GM21786 (cell line): ENCODE results near the gene DHRS3.
"Not testable (repeated sequence)": the region's sequence is repeated elsewhere in the genome, so short reads cannot be mapped to it uniquely, and the experiment has no call there.

Experiments
- ATAC-seq: cut with Tn5 transposase; IDR thresholded peaks from one replicate; pipeline ENCODE4 v1.9.1; 2021; ENCODE audit not compliant: unreplicated experiment

DHRS3 gene

DNA sequence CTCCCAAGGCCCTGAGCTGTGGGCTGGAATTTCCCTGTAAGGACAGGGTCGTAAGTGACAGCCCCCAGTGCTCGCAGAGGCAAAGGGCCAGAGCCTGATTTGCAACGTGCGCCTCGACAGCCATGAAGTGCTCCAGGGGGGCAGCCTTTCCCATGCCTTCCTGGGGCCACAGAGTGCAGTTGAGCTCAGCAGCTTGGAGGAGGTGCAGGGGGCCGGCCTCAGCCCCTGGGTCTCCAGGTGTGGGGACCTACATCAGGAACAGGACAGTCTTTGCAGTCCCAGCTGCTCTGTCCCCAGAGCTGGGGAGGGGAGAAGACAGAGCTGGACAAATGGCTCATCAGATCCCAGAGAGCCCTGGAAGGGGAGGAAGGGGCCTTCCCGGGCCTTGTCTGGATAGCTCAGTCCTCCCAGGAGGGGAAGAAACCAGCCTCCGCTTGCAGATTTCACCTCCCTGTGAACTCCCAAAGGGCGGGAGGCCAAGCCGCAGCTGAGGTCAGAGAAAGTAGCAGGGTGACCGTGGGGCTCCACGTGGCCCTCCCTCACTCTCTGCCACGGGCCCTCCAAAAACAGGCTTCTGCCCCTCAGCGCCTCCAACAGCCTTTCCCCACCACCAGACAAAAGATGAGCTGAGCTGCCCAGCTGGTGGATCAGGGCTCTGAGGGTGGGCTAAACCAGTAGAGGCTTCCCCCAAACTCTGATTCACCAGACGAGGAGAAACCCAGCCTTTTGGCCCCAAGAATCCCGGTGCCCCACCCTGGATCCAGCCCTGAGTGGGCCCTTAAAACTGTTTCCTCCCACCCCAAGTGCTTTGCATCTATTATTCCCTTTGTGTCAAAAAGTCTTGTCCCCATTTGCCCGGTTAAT lies 76.5 kb downstream of the DHRS3 start:
- ATAC-seq = no peak

DNA sequence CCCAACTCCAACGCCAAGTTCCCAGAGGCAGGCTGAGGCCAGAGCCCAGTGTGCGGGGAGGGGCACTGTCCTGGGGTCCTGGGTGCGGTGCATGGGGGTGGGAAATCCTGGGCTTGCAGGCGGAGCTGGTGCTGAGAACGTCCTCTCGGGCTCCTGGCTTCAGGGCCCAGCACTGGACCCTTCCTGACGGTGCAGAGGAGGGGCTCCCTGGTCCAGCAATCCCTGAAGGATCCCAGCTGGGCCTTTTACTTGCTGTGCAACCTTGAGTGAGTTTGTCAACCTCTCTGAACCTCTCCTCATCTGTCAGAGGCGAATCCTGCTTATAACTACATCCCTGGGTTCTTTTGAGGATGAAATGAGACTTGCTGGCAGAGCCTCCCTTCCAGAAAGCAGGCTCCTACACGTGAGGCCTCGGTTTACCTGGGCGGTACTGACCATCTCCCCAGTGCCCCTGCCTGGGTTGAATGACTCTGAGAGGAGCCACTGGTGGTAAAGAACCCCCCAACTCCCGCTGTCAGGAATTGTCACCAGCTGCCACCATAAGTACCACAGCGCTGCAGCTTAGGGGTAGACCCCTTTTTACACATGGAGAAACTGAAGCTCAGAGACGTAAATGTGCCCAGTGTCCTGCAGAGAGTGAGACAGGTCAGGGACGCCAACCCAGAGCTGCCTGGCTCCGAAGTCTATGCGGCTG lies 77.3 kb downstream of the DHRS3 start:
- ATAC-seq = no peak

DNA sequence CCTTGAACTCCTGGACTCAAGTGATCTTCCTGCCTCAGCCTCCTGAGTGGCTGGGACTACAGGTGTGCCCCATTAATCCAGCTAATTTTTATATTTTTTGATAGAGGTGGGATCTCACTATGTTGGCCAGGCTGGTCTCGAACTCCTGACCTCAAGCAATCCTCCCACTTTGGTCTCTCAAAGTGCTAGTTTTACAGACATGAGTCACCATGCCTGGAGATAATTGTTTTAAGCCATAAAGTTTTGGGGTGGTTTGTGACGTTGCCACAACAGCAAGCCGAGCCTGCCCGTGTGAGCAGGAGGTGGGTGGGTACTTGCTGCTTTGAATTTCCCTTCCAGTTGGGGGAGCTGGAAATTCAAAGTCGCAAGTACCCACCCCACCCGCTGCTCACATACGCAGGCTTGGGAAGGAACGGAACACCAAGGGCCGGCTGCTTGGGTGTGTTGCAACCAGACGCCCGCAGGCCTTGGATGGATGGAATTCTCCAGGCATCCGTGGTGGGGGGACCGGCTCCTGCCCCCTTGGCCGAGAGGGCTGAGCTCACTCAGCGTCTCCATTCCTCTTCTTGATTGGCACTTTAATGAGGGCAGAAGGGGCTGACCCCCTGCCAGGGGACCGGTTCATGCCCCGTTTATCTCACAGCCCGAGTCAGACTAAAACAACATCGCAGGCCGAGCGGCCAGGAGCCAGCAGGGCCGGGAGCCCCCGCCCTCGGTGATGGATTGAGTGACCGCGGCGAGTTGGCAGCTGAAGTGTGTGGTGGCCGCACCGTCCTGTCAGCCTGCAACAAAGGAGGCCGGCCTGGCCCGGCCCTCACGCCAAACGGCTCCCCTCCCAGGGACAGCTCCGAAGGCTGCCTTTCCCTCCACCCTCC lies 78.1 kb downstream of the DHRS3 start:
- ATAC-seq = no peak

DNA sequence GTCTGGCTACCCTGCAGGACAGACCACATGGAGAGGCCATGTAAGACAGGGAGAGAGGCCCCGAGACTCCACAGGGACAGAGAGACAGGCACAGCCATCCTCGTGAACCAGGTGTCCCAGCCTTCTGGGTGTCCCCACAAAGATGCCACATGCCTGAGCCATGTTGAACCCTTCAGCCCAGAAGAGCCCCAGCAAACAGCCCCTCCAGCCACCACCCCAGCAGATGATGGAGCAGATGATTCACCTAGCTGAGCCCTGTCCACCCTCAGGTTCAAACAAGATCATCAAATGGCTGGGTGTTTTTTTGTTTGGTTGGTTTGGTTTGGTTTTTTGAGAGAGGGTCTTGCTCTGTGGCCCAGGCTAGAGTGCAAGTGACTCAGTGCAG lies 78.7 kb downstream of the DHRS3 start:
- ATAC-seq = no peak

DNA sequence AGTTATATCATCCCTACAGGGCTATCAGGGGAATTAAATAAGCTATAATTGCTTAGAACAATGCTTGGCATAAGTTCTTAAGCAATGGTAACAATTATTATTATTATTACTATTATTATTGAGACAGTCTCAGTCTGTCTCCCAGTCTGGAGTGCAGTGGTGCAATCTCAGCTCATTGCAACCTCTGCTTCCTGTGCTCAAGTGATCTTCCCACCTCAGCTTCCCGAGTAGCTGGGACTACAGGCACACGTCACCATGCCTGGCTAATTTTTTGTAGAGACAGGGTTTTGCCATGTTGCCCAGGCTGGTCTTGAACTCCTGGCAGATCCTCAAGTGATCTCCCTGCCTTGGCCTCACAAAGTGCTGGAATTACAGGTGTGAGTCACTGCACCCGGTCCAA lies 79.5 kb downstream of the DHRS3 start:
- ATAC-seq = not testable (repeated sequence)

DNA sequence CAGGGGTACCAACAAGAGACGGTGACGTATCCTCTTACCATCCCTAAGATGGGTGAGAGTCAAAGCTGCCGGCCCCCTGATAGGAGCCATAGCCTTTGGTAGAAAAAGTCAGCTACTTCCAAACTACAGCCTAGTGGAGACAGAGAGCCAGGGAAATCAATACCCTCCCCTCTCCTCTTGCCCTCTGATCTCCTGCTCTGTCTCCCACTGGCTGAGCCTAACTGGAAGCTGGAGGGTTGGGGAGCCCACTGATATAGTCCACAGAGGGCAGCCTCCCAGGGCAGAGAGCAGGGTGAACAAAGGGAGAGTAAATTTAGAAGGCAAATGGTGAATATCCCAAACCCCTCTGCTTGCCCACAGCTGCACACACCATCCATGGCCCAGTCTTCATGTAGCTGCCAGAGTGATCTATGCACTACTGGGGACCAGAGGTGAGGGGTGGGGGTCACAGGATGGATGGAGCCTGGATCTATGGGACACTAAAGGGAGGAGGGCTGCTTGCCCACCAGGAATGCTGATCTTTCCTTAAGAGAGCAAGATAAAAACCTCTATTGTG lies 80.0 kb downstream of the DHRS3 start:
- ATAC-seq = no peak

DNA sequence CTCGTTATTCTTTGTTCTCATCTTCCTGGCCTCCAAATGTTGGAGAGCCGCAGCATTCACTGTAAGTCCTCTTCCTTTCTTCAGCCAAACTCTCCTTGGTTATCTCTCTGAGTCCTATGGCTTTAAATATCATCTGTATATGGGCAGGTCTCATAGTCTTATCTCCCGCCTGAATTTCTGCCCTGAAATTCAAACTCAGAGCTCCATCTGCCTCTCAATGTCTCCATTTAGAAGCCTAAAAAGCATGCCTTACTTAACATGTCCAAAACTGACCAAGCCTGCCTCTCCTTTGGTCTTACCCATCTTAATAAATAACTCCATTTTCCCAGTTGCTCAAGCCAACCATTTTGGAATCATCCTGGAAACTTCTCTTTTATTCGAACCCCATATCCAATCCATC lies 80.7 kb downstream of the DHRS3 start:
- no peak for ATAC-seq

DNA sequence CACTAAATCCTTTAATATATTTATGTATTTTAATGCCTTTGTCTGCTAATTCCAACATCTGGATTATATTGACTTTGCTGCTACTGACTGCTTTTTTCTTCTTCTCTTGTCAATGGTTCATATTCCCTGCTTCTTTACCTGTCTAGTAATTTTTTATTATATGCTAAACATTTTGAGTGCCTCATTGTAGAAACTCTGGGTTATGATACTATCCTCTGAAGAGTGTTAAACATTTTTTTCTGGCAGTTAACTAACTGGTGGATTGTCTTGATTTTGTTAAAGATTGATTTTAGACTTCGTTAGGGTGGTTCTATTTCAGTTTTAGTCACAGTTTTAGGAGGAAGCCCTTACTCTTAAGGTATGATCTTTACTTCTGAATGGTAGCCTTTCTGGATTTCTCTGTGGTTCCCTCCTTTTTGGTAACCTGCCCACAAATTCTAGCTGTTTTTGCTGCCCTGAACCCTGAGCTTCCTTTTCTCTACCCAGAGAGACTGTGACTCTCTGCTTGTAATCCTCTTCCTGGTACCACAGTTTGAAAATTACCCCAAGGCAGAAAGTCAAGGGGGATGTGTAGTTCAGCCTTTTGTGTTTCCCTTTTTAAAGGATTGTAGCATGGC lies 81.9 kb downstream of the DHRS3 start:
- no peak for ATAC-seq

DNA sequence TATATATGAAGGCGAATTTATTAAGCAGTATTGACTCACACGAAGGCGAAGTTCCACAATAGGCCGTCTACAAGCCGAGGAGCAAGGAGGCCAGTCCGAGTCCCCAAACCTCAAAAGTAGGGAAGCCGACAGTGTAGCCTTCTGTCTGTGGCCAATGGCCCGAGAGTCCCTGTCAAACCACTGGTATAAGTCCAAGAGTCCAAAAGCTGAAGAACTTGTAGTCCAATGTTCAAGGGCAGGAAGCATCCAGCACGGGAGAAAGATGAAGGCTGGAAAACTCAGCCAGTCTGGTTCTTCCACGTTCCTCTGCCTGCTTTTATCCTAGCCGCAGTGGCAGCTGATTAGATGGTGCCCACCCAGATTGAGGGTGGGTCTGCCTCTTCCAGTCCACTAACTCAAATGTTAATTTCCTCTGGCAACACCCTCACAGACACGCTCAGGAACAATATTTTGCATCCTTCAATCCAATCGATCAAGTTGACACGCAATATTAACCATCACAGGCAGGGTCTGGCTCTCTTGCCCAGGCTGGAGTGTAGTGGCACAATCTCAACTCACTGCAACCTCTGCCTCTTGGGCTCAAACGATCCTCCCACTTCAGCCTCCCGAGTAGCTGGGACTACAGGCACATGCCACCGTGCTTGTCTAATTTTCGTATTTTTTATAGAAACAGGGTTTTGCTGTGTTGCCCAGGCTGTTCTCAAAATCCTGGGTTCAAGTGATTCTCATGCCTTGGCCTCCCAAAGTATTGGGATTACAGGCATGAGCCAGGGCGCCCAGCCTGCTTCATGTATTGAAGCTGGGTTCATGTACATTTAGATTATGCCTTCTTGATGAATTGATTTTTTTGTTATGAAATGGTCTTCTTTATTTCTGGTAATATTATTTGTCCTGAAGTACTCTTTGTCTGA lies 85.3 kb downstream of the DHRS3 start:
- no peak for ATAC-seq

DNA sequence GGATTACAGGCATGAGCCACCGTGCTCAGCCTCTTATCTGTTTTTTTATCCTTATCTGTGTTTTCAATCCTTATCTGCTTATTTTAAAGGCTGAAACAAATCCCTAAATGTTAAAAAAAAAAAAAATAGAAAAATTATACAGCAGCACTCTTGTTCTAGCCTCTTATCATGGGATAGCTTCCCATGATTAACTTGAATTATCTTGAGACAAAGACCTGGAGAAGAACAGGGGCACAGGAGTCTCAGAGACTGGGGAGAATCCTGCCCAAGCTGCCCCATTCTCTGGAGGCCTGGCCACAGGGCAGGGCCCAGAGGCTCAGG lies 86.9 kb downstream of the DHRS3 start:
- ATAC-seq = no peak

DNA sequence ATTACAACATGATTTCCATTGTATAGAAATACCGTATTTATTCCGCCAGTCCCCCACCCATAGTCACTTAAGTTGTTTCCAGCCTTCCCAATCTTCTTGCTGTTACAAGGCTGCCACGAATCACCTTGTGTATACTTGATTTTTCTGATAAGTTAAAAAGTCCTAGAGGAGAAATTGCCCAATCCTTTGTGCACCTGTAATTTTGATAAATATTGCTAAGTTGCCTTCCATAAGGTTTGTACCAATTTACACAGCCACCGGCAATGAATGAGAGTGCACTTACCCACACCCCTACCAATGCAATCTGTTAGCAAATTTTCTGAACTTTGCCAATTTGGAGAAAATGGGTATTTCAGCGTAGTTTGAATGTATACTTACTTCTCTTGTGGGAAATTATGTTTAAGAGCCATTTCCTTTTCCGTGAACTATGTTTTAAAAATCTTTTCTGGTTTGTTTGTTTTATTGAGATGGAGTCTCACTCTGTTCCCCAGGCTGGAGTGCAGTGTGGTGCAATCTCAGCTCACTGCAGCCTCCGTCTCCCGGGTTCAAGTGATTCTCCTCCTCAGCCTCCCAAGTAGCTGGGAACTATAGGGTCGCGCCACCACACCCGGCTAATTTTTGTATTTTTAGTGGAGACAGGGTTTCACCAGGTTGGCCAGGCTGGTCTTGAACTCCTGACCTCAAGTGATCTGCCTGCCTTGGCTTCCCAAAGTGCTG lies 87.4 kb downstream of the DHRS3 start:
- no peak for ATAC-seq

DNA sequence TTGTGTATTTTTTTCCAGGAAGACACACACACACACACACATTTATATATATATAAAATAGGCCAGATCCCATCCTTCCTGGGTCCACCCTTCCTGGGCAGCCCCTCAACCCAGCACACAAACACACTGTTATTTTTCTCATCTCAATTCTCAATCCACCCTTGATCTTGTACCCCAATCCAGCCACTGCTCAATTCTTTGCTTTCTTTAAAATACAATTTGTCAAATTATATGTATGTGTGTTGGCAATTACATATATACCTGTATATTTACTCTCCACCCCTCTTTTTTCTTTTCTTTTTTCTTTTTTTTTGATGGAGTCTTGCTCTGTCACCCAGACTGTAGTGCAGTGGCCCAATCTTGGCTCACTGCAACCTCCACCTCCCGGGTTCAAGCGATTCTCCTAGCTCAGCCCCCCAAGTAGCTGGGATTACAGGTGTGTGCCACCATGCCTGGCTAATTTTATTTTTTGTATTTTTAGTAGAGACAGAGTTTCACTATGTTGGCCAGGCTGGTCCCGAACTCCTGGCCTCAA lies 88.3 kb downstream of the DHRS3 start:
- no peak for ATAC-seq

DNA sequence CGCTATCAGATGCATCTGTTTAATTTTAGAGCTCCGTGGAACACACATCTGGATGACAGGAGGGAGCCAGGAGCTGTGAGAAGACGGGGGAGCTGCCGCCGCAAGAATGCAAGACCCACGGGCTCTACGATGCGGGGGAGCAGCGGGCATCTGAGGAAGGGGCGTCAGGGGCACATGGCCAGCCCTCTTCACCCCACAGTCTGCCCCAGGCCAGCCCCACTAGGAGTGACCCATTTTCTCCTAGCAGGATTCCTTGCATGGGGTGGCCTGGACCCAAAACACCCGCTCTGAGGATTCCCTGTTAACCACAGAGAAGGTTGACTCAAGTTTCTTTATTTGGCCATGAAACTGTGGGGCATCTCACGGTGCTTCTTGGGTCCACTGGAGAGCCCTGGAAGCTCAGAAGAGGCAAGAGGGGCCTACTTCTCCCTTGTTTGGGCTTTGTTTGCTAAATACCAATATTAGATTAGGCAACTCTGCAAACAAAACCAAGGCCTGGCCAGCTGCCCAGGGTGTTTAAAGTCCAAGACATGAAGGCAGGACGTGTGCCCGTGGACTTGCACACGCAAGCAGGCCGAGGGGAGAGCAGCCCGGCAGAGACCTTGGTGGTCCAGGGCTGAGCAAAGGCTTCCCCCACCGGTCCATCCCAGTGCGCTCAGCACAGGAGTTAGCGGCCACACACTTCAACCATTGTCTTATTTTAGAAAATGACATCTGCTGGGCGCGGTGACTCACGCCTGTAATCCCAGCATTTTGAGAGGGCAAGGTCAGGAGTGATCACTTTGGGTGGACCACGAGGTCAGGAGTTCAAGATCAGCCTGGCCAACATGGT lies 89.8 kb downstream of the DHRS3 start:
- no peak for ATAC-seq

DNA sequence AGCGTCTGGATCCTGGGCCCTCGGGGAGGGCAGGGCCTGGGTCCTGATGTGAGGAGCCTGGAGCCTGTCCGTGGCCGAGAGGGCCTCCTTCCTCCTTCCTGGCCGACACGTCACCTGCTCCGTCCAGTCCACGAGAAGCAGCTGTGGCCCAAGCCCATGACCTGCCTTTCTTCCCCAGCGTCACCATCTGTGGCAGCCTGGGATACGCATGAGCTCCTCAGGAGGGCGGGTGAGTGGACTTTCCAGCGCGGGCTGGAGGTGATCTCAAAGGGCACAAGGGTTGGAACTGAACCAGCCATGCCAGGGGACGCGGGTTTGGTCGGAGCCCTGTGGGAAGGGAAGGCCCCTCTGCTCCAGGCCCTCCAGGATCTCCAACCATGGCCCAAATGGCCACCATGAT lies 90.4 kb downstream of the DHRS3 start:
- no peak for ATAC-seq

DNA sequence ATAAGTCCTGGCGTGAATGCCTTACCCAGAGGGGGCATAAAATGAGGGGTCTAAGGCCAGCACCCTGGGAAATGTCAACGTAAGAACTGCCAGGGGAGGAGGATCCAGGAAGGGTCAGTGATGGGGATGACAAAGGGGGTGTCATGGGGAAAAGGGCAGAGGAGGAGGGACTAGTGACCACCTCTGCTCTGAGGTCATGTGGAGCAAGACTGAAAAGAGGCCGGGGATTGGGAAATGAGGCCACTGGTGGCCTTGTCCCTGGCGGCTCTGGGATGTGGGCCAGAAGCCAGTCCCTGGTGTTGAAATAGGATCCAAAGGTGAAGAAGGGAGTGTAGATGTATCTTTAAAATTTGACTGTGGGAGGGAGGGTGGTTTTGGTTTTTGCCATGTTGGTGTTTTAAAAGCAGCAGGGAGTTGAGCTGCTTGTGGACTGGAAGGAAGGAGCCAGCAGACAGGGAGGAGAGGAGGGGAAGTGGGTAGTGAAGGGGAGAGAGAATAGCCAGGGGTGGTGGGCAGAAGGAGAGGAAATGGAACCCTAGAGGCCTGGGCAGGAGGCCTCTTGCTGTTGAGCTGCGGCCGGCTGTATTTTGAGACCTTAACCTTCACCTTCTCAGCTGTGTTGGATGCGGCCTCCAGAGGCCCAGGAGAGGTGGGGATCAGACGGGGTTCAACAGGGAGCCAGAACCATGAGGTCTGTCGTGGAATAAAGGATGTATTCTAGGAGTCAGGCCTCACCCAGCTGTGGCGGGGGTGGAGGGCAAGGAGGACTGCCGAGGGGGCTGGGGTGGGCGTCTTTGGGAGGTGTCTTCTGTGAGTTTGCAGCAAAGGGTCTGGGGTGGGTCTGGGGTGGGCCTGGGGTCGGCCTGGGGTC lies 92.5 kb downstream of the DHRS3 start:
- no peak for ATAC-seq

DNA sequence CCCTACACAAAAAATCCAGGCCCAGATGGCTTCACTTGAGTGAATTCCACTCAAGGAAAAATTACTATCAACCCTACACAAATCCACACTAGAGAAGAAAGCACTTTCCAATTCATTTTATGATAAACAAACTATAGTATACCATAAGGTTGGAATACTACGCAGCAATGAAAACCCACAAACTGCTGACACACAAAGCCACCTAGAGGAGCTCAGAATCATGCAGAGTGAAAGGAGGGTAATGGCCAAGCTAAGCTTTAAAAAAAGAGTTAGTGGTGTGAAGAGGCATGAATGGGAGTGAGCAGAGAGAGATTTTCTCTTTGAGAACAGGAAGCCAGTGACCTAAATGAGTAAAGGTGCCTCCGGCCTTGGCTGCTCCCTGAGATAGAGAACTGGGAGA lies 93.7 kb downstream of the DHRS3 start:
- no peak for ATAC-seq

DNA sequence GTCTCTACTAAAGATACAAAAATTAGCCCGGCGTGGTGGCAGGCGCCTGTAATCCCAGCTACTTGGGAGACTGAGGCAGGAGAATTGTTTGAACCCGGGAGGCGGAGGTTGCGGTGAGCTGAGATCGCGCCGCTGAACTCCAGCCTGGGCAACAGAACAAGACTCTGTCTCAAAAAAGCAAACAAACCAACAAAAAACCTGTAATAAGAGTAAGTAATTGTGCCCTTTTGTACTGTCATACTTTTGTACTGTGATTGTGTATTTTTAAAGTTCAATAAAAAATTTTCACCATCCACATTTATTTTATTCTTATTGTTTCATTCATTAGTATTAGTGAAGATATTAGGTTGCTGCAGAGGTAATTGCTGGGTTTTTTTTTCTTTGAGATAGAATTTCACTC lies 95.2 kb downstream of the DHRS3 start:
- not testable (repeated sequence) for ATAC-seq
